Stimulated activated CD4-positive, alpha-beta T cell treated with anti-CD3 and anti-CD28 coated beads, Interleukin-1b, Interleukin-23, amount 100 ng/mL, for 24 hours (primary cell): ENCODE data around the gene ADAD2.

Experiments
- DNase-seq, 4 experiments: peaks; one replicate each; pipeline ENCODE4 v3.0.0-alpha.2; 2020; ENCODE audit warnings: low read depth in 4 of 4, low spot score in 1 of 4

The ADAD2 gene

DNA sequence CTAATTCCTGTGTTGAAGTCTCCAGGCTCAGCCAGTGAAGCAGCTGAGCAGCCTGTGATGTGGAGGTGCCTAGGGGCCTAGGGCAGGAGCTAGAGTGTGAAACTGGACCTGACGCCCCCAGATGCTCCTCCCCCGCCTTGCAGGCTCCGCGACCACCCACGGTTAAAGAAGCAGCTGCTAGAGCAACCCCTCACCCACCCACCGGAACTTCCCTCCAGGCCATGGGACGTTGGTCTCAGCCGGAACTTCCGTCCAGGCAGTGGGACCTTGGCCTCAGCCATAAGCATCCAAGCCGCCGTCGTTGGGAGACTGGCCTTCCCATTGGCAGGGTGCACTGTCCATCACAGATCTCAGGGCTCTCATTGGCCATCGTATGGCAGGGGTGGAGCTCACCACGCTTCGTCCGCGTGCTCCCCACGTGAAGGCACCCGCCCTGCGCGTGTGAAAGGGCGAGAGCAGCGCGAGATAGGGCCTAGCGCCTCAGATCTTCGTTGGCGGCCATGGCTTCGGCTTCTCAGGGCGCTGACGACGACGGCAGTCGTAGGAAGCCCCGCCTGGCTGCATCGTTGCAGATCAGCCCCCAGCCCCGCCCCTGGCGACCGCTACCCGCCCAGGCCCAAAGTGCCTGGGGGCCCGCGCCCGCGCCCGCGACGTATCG, at the start of gene ADAD2:
TSS of gene ADAD2 (plus strand) at position 427 of the 658 bp plus-strand sequence. CDS start at position 501, 74 bp downstream.
- DNase-seq = no peak

DNA sequence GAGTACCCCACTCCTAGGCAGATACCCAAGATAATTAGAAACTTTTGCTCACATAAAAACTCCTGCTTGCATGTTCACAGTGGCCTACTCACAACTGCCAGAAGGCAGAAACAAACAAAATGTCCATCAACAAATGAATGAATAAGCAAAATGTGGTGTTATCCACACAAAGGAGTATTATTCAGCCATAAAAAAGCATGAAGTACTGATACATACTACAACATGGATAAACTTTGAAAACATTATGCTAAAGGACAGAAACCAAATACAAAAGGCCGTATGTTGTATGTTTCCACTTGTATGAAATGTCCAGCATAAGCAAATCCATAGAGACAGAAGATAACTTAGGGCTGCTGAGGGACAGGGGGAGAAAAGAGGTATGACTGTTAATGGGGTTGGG, 47.9 kb upstream of the ADAD2 start:
- DNase-seq = no peak

DNA sequence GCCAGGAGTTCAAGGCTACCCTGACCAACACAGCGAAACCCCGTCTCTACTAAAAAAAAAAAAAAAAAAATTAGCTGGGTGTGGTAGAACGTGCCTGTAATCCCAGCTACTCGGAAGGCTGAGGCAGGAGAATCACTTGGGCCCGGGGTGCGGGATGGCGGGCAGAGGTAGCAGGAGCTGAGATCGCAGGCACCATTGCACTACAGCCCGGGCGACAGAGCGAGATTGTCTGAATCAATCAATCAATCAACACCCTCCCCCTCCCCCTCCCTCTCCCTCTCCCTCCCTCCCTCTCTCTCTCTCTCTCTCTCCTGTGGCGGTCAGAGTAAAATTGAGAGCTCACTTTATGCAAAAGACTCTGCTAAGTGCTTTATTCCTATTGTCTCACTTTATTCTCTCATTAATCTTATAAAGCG, 47.2 kb upstream of the ADAD2 start:
- no peak for DNase-seq

DNA sequence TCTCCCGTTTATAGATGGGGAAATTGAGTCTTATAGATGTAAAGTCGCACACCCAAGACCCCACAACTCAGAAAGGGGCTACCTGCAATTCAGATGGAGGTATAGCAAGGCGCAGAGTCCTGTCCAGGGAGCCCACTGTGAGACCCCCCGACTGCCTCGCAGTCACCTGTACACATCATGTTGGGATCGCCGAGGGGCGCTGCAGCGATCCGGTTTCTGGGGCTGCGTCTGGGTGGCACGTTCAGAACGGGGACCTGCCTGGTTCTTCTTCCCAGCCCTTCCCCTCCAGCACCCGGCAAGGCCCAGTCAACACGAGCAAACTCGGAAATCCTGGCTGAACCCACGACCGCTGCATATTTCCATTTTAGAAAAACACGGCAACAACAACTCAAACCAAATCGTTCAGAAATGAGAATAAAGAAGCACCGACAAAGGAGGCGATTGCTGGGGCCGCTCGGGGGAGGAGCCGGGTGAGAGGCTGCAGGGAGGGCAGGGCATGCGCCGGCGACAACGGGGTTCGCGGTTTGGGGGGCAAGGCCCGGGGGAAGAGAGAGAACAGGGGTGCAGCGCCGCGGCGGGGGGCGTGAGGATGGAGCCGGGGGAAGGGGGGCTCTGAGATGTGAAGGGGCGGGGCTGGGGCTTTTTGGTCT, 46.6 kb upstream of the ADAD2 start:
- DNase-seq = peak in 3 of 4 experiments; percentile 13 to 24 (median 15)

DNA sequence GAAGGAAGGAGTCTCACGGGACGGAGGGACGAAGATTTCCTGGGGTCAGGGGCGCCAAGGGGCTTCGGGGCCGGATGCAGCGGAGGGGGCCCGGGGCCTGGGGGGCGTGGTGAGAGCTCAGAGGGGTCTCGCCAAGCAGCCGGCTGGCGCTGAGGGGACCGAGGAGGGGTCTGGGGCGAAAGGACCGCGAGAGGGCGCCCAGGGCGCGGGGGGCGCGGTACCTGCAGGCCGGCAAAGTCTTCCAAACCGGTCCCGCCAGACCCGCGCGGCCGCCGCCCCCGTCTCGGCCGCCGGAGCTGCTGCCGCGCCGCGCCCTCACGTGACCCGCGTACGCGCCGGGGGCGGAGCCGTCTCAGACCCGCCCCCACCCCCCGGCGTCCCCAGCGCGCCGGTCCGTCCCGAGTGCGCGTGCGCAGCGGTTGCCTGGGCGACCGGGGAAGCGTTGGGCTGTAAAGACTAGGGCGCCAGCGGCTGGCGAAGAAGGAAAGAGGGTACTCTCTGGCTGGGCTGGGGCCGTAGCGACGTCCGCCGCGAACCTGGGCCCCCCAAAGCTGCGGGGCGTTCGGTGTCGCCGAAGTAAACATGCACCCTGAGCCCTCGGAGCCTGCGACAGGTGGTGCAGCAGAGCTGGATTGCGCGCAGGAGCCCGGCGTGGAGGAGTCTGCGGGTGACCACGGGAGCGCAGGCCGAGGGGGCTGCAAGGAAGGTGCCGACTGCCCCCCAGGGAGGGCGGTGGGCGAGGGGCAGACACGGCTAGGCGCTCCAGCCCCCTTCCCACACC, 45.9 kb upstream of the ADAD2 start, which contains the start of the genes DNAAF1 and HSDL1:
TSS of gene DNAAF1 (plus strand) at position 450 of the 781 bp plus-strand sequence. CDS start at position 583, 133 bp downstream.
TSS of gene HSDL1 (minus strand) at position 319 of the 781 bp plus-strand sequence. CDS start 13,856 bp downstream, outside the sequence.
- DNase-seq = peak; percentile 82 to 93 (median 90)

DNA sequence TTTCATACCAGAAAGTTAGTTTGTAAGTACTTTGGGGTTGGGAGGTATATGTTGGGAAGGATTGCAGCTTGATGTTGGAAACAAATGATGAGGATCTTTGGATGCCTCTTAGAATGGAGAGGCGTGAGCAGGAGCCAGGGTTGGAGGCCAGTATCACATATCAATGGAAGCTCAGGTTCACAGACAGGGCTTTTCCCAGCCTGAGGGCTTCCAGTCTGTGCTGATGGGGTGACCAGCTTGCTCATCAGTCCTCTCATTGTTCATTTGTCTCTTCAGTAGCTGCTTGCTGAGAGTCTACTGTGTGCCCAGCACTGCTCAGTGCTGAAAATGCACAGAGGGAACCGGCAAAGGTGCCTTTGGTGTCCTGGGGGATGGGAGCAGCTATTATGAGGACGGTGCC, 40.0 kb upstream of the ADAD2 start:
- no peak for DNase-seq

DNA sequence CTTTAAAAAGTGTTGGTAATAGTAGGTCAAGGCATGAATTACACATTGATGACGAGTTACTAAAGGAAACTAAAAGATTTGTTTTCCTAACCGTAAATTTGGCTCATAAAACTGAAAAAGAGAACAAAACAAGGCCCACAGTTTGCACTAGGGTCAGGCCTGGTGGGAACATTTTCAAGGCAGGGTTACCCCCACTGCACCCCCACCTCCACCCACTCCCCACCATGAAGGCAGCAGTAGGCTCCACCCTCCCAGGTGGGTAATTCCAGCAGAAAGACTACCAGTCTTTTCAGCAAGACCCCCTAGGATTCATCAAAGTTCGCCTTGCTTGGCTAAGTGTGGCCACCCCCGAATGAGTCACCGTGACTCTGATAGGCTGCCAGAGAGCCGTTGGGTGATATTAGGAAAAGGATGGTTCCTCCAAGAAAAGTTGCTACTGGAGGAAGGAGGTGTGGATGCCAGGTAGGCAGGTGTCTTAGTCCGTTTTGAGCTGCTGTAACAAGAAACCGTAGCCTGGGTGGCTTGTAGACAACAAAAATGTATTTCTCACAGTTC, 37.2 kb upstream of the ADAD2 start:
- no peak for DNase-seq

DNA sequence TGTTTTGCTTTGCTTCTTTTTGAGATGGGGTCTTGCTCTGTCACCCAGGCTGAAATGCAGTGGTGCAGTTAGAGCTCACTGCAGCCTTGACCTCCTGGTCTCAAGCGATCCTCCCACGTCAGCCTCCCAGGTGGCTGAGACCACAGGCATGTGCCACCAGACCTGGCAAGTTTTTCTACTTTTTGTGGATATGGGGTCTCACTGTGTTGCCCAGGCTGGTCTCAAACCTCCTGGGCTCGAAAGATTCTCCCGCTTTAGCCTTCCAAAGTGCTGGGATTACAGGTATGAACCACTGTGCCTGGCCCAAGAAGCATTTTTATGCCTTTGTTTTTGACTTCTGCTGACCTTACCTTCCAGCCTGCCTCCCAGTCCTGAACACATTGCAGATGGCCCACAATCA, 35.7 kb upstream of the ADAD2 start:
- DNase-seq = no peak

DNA sequence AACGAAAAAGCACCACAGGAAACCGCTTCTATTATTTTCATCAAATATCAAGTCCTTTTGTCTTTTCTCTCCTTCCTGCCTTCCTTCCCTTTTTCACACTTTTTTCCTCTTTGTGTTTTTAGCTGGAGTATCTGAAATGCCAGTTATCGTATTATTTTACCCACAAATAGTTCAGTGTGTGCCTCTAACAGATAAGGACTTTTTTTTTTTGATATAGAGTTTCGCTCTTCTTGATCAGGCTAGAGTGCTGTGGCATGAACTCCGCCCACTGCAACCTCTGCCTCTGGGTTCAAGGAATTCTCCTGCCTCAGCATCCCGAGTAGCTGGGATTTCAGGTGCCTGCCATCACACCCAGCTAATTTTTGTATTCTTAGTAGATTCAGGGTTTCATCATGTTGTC, 35.2 kb upstream of the ADAD2 start:
- no peak for DNase-seq

DNA sequence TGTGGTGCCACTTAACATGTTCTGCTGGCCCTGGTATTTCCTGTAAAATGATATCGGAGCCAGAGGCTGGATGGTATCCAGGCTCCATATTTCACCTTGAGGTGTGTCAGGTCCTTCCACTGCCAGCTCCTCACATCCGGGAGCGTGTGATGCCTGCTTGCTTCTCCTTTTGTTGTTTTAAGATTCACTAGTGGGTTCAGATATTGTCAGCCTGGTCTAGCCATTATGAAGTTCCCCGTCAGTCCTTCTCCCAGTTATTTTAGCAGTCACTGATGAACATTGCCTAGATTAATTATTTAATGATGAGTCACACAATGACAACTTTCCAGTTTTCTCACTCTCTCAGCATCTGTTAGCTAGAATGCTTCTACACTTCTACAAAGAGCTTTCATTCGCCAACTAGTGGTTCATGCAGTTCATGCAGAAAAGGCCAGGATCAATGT, 34.6 kb upstream of the ADAD2 start:
- DNase-seq = no peak

DNA sequence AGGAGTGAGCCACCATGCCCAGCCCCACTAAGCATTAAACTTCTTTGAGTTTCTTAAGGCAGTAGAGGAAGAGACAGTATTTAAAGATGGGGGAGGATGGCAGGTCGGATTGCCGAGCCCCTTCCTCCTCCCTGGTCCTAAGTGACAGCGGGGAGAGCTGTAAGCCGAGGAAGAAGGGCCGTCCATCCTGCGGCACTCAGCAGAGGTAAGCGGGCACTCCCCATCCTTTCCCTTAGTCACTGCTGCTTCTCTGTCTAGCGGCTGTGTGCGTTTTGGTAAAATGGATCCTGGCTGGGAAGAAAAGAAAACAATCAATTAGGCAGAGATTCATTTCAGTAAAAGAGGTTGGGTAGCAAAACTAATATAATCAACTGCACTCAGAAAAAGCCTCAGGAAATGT, 31.9 kb upstream of the ADAD2 start:
- DNase-seq = no peak

DNA sequence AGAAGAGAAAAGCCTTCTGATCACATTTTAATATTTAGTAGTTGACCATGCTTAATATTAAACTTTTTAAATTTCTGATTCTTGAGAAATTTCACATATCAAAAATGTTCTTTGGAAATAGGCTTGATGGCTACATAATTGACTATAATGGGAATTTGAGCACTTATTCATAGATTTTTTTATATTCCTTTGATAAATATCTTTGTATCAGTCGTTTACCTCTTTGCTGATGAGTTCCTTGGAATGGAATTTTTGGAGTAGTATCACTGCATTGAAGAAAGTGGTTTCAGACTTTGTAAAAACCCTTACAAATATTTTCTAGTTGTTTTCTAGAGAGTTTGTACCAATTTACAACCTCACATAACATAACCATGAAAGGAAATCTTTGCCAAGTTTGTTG, 31.2 kb upstream of the ADAD2 start:
- DNase-seq = no peak

DNA sequence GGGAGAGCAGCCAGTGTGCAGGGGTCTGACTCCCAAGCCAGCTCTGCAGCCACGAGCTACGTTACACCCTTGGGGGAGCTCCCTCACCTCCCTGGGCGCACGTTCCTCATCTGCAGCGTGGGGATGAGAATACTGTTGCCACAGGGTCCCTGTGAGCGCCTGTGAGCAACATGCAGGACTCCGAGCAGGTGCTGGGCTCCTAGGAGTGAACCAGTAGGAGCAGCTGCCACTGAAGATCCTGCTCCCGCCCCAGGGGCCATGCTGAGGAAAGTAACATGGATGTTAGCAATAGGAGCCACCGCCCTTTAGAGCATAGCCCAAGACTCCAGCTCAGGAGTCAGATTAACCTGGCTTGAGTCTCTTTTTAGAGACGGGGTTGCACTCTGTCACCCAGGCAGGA, 29.9 kb upstream of the ADAD2 start:
- no peak for DNase-seq

DNA sequence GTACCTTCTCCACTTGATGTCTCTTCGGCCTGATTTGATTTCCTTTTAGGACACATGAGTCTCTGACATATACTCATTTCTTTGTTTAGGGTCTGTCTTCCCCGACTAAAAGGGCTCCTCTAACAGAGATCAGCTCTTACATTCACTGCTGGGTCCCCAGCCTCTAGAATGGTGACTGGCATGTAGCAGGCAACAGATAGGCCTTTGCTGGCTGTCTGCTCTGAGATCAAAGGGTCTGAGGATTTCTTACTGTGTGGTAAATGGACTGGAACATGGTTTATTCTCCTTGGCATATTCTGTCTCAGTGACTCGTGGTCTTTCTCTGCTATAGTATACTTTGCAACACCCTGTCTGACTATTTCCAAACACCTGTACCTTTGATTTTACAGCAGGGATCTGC, 29.2 kb upstream of the ADAD2 start:
- no peak for DNase-seq

DNA sequence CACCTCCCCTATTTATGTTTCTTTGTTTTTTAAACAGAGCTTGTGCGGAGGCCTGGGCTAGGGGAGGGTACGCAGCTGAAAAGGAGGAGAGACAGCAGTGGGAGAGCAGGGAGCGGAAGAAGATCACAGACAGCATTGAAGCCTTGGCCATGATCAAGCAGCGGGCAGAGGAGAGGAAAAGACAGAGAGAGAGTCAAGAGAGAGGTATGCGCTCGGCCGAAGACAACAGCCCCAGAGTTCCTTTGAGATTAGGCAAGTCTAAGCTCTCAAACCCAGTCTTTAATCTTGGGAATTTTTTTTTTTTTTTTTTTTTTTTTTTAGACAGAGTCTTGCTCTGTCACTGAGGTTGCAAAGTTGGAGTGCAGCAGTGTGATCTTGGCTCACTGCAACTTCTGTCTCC, 25.2 kb upstream of the ADAD2 start:
- no peak for DNase-seq

DNA sequence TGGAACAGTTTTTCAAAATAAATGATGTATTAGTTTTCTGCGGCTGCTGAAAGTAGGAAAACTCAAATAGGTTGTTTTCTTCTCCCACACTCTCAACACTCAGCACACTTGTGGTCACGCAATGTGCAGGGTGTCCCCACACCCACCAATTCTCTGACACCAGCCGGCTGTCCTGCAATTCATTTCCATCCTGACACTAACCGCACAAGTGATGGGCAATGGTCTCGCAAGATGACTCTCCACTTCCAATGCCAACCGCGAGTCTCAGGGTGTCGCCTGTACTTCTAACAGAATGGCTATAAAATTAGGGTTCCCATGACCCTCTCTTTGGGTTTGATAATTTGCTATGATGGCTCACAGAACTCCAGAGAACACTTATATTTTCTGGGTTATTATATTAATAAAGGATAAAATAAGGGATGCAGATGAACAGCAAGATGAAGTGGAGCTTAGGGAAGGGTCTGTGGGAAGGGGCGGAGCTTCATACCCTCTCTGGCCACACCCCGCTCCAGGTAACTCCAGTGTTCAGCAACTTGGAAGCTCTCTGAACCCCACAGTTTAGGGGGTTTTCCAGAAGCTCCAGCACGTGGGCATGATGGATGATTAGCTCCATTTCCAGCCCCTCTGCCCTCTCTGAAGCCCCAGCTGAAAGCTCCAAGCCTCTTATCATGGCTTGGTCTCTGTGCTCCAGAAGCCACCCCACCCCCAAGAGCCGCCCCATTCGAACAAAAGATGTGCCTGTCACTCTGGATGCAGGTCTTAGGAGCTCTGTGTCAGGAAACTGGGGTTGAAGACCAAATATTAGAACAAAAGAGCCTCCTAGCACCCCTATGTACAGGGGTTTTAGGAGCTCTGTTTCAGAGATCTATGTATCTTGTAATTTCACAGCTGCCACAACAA, 23.9 kb upstream of the ADAD2 start:
- DNase-seq = no peak

DNA sequence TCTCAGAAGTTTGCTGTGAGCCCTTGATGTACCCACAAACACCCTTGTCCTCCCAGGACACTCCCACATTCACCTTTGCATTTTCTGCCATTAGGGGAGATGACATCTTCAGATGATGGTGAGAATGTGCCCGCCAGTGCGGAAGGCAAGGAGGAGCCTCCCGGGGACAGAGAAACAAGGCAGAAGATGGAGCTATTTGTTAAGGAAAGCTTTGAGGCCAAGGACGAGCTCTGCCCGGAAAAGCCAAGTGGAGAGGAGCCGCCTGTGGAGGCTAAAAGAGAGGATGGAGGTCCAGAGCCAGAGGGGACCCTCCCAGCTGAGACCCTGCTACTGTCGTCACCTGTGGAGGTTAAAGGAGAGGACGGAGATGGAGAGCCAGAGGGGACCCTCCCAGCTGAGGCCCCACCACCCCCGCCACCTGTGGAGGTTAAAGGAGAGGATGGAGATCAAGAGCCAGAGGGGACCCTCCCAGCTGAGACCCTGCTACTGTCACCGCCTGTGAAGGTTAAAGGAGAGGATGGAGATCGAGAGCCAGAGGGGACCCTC, 21.1 kb upstream of the ADAD2 start:
- DNase-seq = no peak

DNA sequence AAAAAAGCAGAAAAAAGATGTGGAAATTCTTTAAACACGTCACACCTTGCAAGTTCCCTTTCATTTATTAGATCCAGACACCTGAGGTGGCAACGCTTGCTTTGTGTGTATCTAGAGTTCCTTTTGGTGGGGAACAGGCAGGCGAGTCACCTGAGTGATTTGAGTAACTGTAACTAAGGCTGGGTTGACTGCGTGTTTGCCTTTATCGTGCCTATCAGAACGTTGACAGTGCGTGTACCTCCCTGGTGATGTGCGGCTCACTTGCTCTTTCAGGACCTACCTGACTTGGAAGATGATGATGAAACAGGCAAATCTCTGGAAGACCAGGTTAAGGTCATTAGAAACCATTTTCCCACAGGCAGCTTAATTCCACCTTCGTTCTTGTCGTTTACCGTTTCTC, 16.6 kb upstream of the ADAD2 start:
- DNase-seq = no peak

DNA sequence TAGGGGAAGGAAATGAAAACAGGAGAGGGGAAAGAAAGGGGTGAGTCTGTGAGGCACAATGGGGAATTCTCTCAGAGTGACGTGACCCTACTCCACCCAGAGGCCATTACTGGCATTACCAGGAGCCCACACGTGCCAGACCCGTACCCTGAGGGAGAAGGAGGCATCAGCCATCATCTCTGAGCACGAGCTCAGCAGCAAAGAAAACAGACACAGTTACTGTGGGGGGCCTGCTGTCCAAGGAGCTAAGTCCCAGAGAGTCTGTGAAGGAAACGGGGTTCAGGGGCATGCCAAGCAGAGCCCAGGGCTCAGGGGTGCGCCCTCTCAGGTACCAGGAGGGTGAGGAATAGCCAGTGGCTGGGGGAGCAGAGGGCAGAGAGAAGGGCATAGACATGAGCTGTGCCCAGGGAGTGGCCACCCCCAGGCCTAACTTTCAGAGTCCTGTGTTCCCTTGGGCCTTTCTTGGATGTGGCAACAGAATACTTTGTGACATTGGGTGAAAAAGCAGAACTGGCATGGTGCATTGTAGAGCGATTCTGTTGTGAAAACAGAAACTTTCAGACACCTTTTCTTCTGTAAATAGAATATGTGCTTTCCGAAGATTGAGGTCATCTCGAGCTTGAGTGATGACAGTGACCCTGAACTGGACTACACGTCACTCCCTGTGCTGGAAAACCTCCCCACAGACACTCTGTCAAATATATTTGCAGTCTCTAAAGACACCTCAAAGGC, 15.4 kb upstream of the ADAD2 start:
- peak in 2 of 4 experiments; percentile 59 to 60 for DNase-seq
